ENCODE measurements around the gene YARS1.

- no peak for TF ChIP-seq POLR2A (IDR thresholded peaks at IDR 0.05; ENCODE audit: low read depth, low read length)
- no peak for TF ChIP-seq CTCF (conservative IDR thresholded peaks at IDR 0.05; ENCODE audit: low read depth, low read length)
- TF ChIP-seq, protein P1, sequence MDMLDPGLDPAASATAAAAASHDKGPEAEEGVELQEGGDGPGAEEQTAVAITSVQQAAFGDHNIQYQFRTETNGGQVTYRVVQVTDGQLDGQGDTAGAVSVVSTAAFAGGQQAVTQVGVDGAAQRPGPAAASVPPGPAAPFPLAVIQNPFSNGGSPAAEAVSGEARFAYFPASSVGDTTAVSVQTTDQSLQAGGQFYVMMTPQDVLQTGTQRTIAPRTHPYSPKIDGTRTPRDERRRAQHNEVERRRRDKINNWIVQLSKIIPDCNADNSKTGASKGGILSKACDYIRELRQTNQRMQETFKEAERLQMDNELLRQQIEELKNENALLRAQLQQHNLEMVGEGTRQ (IDR thresholded peaks at IDR 0.05; ENCODE audit: low read depth, low read length) = no peak
- TF ChIP-seq RAD21 (IDR thresholded peaks at IDR 0.05; ENCODE audit: low read length) = no peak
- no peak for TF ChIP-seq RFX5 (IDR thresholded peaks at IDR 0.05; ENCODE audit: low read depth, low read length)
- no peak for TF ChIP-seq MAFK (IDR thresholded peaks at IDR 0.05; ENCODE audit: low read depth, low read length)
- no peak for TF ChIP-seq SMC3 (IDR thresholded peaks at IDR 0.05; ENCODE audit: low read depth, low read length)
- no peak for TF ChIP-seq FOS (IDR thresholded peaks at IDR 0.05; ENCODE audit: low read depth, low read length)
- no peak for TF ChIP-seq MAZ (IDR thresholded peaks at IDR 0.05; ENCODE audit: borderline replicate concordance, low read depth, low read length)
Measured at GRCh38 chr1:32859915-32860314, 42.8 kb upstream of the YARS1 start.
